SK-N-MC (cell line): ENCODE results near the gene FBLN1.

Experiments
- EZH2 ChIP-seq: fragments of 200-600 bp; sonication (generic); IDR thresholded peaks from one replicate; pipeline ENCODE4 v1.6.1; 2017; ENCODE audit warnings: antibody characterized with exemption
- POLR2AphosphoS5 ChIP-seq: IDR thresholded peaks from 2 replicates; pipeline ENCODE4 v1.6.1; 2012; ENCODE audit warnings: mild to moderate bottlenecking, low read depth, low read length, borderline replicate concordance

DNA sequence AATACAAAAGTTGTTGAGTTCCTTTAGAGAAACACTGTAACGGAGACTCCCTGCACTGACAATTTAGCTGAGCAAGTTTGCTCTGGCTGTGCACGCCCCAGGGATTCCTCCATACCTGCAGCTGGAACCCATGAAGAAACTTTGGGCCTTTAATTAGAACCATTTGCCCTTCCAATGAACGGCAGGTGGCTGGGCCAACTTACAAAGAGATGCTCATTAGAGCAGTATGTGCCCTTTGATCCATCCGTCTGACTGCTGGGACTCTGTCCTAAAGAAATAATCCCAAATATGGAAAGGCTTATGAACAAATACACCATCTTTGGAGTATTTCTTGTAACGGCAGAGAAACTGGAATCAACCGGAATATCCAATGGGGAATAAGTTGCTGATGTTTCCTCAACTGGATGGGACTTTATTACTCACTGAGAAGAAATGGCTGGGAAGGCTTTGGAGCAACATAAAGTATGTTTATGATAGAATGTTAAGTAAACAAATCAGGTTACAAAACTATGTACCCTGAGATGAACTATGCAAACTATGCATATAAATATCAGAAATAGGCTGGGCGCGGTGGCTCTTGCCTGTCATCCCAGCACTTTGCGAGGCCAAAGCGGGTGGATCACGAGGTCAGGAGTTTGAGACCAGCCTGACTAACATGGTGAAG is 24.4 kb upstream of the FBLN1 start:
- TF ChIP-seq POLR2AphosphoS5 (no peak), EZH2 (no peak)
